SK-N-SH treated with all-trans-retinoic acid at 6 μM for 48 hours (cell line): ENCODE results near the gene RPS6KB2.

Experiments
- ATAC-seq: fragments of 200-7000 bp; cut with Tn5 transposase; 3 replicates; pipeline ENCODE4 v1.9.1; 2020; ENCODE audit warnings: mild to moderate bottlenecking, moderate library complexity
- ARNTL ChIP-seq: fragments of 450-650 bp; formaldehyde crosslinking; IDR thresholded peaks from 2 replicates; pipeline ENCODE4 v1.5.0; 2020; ENCODE audit warnings: low read depth, mild to moderate bottlenecking, moderate library complexity, borderline replicate concordance
- BACH2 ChIP-seq: fragments of 250-450 bp; sonication (Bioruptor Pico); IDR thresholded peaks from 2 replicates; pipeline ENCODE4 v1.9.0; 2021; ENCODE audit warnings: mild to moderate bottlenecking, borderline replicate concordance
- CSDC2 ChIP-seq: fragments of 250-450 bp; sonication (Bioruptor Pico); IDR thresholded peaks from 2 replicates; pipeline ENCODE4 v1.5.0; 2020; ENCODE audit warnings: mild to moderate bottlenecking, moderate library complexity
- ESRRG ChIP-seq: fragments of 250-450 bp; sonication (Bioruptor Pico); IDR thresholded peaks from 2 replicates; pipeline ENCODE4 v1.6.1; 2021; ENCODE audit warnings: mild to moderate bottlenecking
- ISL1 ChIP-seq: fragments of 250-450 bp; sonication (Bioruptor Pico); IDR thresholded peaks from 2 replicates; pipeline ENCODE4 v2.1.2; 2022; ENCODE audit warnings: mild to moderate bottlenecking, moderate library complexity
- OSR1 ChIP-seq: fragments of 250-450 bp; sonication (Bioruptor Pico); IDR thresholded peaks from 2 replicates; pipeline ENCODE4 v1.8.0; 2022; ENCODE audit warnings: moderate library complexity, mild to moderate bottlenecking, inconsistent platforms
- PATZ1 ChIP-seq: fragments of 250-450 bp; sonication (Bioruptor Pico); IDR thresholded peaks from 2 replicates; pipeline ENCODE4 v1.8.0; 2020; ENCODE audit warnings: mild to moderate bottlenecking, moderate library complexity, borderline replicate concordance
- PPARA ChIP-seq: fragments of 250-450 bp; sonication (Bioruptor Pico); IDR thresholded peaks from 2 replicates; pipeline ENCODE4 v1.5.0; 2020; ENCODE audit warnings: mild to moderate bottlenecking, borderline replicate concordance
- RARB ChIP-seq: fragments of 250-450 bp; sonication (Bioruptor Pico); IDR thresholded peaks from 2 replicates; pipeline ENCODE4 v1.8.0; 2021; ENCODE audit warnings: mild to moderate bottlenecking, moderate library complexity
- SNAI2 ChIP-seq: fragments of 250-450 bp; sonication (Bioruptor Pico); IDR thresholded peaks from 2 replicates; pipeline ENCODE4 v1.5.0; 2020; ENCODE audit warnings: mild to moderate bottlenecking, moderate library complexity
- TCF4 ChIP-seq: fragments of 250-450 bp; sonication (Bioruptor Pico); IDR thresholded peaks from 2 replicates; pipeline ENCODE4 v1.8.0; 2021; ENCODE audit warnings: mild to moderate bottlenecking, moderate library complexity, borderline replicate concordance
- TOX ChIP-seq: fragments of 250-450 bp; sonication (Bioruptor Pico); IDR thresholded peaks from 2 replicates; pipeline ENCODE4 v1.8.0; 2021; ENCODE audit warnings: mild to moderate bottlenecking, moderate library complexity, borderline replicate concordance
- TSHZ2 ChIP-seq: fragments of 250-450 bp; sonication (Bioruptor Pico); IDR thresholded peaks from 2 replicates; pipeline ENCODE4 v1.5.0; 2020; ENCODE audit warnings: mild to moderate bottlenecking, moderate library complexity
- ZC3H10 ChIP-seq: fragments of 250-450 bp; sonication (Bioruptor Pico); IDR thresholded peaks from 2 replicates; pipeline ENCODE4 v1.5.1; 2021; ENCODE audit warnings: mild to moderate bottlenecking, moderate library complexity
- ZFP3 ChIP-seq: fragments of 250-450 bp; sonication (Bioruptor Pico); IDR thresholded peaks from 2 replicates; pipeline ENCODE4 v1.5.0; 2020; ENCODE audit warnings: mild to moderate bottlenecking, moderate library complexity
- ZNF70 ChIP-seq: fragments of 450-650 bp; formaldehyde crosslinking; IDR thresholded peaks from 2 replicates; pipeline ENCODE4 v1.5.0; 2020; ENCODE audit warnings: mild to moderate bottlenecking, moderate library complexity
- ZNF8 ChIP-seq: fragments of 450-650 bp; formaldehyde crosslinking; IDR thresholded peaks from 2 replicates; pipeline ENCODE4 v1.5.0; 2020; ENCODE audit warnings: mild to moderate bottlenecking, moderate library complexity
- TF ChIP-seq, protein P1 (sequence below): fragments of 250-450 bp; sonication (Bioruptor Pico); IDR thresholded peaks from 2 replicates; pipeline ENCODE4 v1.8.0; 2021; ENCODE audit warnings: low read depth, mild to moderate bottlenecking, moderate library complexity, borderline replicate concordance
- TF ChIP-seq, protein P2 (sequence below): fragments of 250-450 bp; sonication (Bioruptor Pico); IDR thresholded peaks from 2 replicates; pipeline ENCODE4 v1.5.1; 2021; ENCODE audit warnings: mild to moderate bottlenecking, moderate library complexity
- TF ChIP-seq, protein P3 (sequence below): fragments of 250-450 bp; sonication (Bioruptor Pico); IDR thresholded peaks from 2 replicates; pipeline ENCODE4 v1.5.1; 2020; ENCODE audit warnings: low read depth, mild to moderate bottlenecking, moderate library complexity

Gene RPS6KB2

DNA sequence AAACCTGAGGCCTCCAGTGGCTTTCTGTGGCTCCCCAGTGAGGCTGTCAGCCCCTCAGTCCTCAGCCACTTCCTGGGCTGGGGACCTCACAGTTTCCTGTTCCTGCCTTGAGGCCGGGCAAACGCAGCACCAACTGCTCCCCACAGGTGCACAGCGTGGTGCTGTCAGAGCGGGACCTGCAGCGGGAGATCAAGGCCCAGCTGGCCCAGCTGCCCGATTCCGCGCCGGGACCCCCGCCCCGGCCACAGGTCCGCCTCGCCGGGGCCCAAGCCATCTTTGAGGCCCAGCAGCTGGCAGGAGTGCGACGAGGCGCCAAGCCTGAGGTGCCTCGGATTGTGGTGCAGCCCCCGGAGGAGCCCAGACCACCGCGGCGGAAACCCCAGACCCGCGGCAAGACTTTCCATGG lies 19.0 kb upstream of the RPS6KB2 start:
- no peak for ATAC-seq
- no peak for TF ChIP-seq ISL1 (CRISPR knock-in tag)
- TF ChIP-seq, protein P1, sequence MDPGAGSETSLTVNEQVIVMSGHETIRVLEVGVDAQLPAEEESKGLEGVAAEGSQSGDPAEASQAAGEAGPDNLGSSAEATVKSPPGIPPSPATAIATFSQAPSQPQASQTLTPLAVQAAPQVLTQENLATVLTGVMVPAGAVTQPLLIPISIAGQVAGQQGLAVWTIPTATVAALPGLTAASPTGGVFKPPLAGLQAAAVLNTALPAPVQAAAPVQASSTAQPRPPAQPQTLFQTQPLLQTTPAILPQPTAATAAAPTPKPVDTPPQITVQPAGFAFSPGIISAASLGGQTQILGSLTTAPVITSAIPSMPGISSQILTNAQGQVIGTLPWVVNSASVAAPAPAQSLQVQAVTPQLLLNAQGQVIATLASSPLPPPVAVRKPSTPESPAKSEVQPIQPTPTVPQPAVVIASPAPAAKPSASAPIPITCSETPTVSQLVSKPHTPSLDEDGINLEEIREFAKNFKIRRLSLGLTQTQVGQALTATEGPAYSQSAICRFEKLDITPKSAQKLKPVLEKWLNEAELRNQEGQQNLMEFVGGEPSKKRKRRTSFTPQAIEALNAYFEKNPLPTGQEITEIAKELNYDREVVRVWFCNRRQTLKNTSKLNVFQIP (CRISPR knock-in tag), result no peak
- TF ChIP-seq, protein P2, sequence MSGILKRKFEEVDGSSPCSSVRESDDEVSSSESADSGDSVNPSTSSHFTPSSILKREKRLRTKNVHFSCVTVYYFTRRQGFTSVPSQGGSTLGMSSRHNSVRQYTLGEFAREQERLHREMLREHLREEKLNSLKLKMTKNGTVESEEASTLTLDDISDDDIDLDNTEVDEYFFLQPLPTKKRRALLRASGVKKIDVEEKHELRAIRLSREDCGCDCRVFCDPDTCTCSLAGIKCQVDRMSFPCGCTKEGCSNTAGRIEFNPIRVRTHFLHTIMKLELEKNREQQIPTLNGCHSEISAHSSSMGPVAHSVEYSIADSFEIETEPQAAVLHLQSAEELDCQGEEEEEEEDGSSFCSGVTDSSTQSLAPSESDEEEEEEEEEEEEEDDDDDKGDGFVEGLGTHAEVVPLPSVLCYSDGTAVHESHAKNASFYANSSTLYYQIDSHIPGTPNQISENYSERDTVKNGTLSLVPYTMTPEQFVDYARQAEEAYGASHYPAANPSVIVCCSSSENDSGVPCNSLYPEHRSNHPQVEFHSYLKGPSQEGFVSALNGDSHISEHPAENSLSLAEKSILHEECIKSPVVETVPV (CRISPR knock-in tag), result no peak
- no peak for TF ChIP-seq TOX (CRISPR knock-in tag)
- no peak for TF ChIP-seq CSDC2 (CRISPR knock-in tag)
- TF ChIP-seq SNAI2 (CRISPR knock-in tag), result no peak
- no peak for TF ChIP-seq BACH2 (CRISPR knock-in tag)
- no peak for TF ChIP-seq ZFP3
- TF ChIP-seq, all 23 proteins: peak for 0

DNA sequence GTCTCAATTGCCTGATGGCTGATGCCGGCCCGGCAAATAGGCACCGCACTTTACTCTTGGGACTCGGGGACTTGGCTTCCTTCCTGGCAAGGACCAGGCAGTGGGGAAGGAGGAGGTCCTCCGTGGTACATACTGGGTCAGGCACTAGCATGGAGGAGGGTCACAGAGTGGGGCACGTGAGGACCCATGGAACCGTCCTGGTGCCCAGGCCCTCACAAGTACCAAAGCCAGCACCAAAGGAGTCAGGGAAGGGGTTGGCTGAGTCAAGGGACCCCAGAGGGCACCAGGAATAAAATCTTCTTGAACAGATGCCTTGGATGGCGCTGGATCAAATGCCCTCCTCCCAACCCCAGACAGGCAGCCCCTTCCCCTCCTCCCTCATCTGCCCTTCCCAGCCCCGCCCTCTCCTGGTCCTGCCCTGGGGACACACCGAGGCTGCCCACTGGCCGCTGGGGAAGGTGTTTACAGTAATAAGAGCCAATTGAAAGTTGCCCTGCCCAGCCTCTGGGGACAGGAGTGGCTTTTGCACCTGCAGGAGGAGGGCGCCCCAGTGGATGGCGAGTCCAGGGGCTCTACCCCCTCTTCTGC lies 18.4 kb upstream of the RPS6KB2 start:
- ATAC-seq, result no peak
- TF ChIP-seq ARNTL (CRISPR knock-in tag) (no peak), ESRRG (CRISPR knock-in tag) (no peak), PATZ1 (CRISPR knock-in tag) (no peak), RARB (CRISPR knock-in tag) (no peak), ISL1 (CRISPR knock-in tag) (no peak), BACH2 (CRISPR knock-in tag) (no peak), TSHZ2 (no peak), TOX (CRISPR knock-in tag) (no peak), SNAI2 (CRISPR knock-in tag) (no peak), PPARA (CRISPR knock-in tag) (no peak), ZC3H10 (CRISPR knock-in tag) (no peak), ZNF8 (CRISPR knock-in tag) (no peak), TCF4 (CRISPR knock-in tag) (no peak), ZNF70 (CRISPR knock-in tag) (no peak), OSR1 (no peak)
- TF ChIP-seq, protein P1 (CRISPR knock-in tag), result no peak
- TF ChIP-seq, protein P3, sequence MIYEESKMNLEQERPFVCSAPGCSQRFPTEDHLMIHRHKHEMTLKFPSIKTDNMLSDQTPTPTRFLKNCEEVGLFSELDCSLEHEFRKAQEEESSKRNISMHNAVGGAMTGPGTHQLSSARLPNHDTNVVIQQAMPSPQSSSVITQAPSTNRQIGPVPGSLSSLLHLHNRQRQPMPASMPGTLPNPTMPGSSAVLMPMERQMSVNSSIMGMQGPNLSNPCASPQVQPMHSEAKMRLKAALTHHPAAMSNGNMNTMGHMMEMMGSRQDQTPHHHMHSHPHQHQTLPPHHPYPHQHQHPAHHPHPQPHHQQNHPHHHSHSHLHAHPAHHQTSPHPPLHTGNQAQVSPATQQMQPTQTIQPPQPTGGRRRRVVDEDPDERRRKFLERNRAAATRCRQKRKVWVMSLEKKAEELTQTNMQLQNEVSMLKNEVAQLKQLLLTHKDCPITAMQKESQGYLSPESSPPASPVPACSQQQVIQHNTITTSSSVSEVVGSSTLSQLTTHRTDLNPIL (CRISPR knock-in tag), result no peak
- TF ChIP-seq, protein P2 (CRISPR knock-in tag), result no peak
- TF ChIP-seq, all 23 proteins: peak for 0
